GM21447 (cell line): ENCODE measurements around the gene NDUFB7.

Experiments used
- ATAC-seq: cut with Tn5 transposase; IDR thresholded peaks from one replicate; pipeline ENCODE4 v1.9.1; 2021; ENCODE audit not compliant: unreplicated experiment

Gene NDUFB7

DNA sequence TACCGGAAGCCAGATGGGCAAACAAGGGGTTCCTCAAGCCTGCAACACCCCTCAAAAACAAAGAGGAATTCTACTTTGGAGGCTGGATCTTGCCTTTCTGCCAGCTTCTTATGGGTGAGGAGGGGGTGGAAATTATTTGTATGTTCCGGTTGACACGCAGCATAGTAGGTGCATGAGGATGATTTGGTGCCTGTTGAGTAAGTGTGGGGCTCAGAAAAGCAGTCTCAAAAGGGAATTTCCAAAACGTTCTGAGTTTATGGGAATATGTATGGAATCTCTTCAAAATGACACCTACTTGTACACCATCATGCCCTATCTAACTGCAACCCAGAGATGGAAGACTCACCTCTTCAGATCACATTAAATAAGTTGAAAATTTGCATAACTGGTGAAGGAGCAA, 45.4 kb downstream of the NDUFB7 start:
- ATAC-seq, result no peak

DNA sequence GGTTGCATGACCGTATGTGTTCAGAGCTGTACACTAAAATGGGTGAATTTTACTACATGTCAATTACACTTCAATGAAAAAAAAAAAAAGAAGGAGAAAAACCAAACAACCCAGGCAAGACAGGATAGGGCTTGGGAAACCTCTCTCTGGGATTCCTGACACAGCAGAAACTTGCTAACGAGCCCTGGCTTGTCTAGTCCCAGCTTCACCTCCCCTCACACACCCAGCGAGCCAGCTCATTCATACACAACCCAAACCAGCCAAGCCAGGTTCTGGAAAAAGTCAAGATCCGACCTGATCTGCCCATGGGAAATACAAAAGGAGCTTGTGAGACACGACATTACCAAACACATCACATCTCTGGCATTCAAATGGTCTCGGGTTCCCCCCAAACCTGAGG, 46.1 kb downstream of the NDUFB7 start:
- ATAC-seq, result no peak

DNA sequence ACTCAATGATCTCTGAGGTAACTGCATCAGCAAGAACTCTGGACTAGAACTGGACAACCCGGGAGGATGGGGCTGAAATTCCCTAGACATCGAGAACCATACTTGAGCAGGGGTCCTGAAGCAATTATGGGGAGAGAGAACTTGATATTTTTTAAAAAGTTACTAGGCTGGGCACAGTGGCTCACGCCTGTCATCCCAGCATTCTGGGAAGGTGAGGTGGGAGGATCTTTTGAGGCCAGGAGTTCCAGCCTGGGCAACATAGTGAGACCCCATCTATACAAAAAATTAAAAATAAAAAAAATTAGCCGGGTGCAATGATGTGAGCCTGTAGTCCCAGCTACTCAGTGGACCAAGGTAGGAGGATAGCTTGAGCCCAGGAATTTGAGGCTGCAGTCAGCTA, 51.3 kb downstream of the NDUFB7 start:
- no peak for ATAC-seq

DNA sequence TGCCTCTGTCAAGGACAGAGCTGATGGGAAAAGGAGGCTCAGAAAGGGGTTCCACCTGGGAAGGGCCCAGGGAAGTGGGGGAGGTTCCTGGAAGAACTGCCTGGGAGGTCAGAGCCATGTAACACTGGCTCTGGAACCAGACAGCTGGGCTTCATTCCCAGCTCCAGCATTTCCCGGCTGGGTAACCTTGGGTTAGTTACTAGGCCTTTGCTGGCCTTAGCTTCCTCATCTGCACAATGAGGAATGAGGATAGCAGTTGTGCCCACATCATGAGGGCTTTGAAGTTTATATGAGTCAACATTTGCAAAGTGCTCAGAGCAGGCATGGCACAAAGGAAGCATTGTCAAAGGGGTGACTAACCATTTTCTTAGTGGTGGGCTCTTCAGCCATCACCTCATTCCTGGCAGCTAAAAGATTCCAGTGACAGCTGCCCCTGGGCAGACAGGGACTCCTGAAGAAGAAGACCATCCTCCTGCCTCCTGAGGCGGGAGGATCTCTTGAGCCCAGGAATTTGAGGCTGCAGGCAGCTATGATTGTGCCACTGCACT, 51.9 kb downstream of the NDUFB7 start:
- ATAC-seq, result no peak

DNA sequence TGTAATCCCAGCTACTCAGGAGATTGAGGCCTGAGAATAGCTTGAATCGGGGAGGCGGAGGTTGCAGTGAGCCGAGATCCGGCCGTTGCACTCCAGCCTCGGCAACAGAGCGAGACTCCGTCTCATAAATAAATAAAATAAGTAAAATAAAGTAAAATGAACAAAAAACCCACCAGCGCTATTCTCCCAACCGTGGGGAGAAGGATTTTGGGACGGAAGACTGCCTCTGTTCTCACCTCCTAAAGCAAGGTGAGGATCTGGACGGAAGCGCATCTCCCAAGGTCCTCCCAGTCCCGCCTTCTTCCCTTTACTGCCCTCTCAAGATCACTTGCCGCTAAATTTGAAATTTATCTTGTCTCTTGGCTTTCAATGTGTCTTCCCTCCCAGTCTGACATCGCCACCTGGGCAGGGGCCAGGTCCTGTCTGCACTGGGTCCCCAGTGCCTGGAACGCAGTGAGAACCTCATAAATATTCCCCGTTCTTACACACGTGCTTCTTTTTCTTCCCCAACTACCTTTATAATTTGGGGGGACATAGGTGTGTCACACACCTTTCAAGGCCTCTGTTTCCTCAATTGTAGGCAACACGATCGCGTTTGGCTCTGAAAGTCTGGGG, 52.5 kb downstream of the NDUFB7 start:
- ATAC-seq, result no peak

DNA sequence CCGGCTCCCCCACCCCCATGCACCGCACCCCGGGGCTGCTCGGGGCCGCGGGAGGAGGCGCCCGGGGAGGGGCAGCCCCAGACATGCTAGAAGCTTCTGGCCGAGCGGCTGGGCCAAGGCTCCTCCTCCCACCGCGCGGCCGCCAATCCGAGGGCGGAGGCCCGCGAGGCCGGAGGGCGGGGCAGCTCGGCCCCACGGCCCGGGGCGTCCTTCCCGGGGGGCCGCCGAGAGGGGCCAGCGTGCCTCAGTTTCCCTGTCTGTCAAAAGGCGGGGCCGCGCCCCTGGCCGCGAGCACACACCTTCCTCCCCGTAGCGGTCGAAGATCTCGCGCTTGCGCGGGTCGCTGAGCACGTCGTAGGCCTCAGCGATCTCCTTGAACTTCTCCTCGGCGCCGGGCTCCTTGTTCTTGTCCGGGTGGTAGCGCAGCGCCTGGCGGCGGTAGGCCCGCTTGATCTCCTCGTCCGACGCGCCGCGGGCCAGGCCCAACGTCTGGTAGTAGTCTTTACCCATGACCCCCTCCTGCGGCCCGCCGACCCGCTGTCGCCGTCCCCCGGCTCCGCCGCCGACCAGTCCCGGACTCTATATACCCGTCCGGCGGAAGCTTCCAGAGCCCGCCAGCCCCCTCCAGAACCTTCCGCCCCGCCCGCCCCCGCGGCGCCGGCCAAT, 53.9 kb downstream of the NDUFB7 start, which contains the start of gene DNAJB1:
TSS of gene DNAJB1 (minus strand) at position 558 of the 666 bp plus-strand sequence. CDS start at position 510, 48 bp downstream.
- ATAC-seq, result peak; percentile 49

DNA sequence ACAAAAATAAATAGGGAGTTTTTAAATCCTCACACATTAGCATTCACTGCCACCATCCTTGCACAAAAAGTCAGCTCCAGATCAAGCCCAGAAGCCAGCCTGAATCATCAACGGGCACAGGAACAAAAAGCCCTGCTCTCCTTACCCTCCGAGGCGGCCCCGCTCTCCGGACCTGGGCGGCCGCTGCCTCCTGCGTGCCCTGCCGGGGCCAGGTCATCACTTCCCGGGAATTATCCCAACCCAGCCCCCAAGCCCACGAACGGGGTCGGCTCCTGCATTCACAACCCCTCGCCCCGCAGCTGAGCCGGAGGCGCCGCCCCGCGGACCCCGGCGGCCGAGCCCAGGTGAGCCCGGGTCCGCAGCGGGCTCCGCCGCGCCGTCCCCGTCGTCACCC, 54.4 kb downstream of the NDUFB7 start:
- ATAC-seq, result peak; percentile 1

DNA sequence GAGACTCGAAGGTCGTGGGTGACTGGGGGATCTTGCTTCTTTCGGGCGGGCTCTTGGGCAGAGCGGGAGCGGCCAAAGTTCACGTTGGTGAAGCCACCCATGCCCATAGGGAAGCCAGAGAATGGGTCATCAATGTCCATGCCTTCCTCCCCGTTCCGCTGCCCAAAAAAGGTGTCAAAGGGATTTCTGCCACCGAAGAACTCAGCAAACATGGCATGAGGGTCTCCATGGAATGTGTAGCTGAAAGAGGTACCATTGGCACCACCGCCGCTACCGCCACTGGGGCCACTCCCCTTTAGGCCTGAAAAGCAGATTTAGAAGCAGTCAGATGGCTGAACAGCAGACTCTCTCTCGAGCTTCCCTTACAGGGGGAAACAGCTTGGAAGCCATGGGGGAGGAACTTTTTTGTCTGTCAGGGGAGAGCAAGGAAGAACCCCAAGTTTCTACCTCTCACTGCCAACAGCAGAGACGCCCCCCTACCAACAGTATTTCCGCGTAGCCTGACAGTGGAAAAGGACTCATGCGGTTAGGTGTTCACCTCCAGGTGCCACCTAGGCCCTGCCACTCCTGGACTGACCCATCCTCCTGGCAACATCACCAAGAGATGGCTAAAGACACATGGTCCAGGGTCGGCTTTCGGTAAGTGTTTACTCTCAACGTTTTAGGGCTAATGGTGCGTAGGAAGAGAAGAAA, 55.0 kb downstream of the NDUFB7 start:
- no peak for ATAC-seq
